HT1080 (cell line): Measurements from ENCODE around the gene LAMB2. TPM values are rescaled to one million over a fixed set of nuclear protein-coding genes. Genes with fewer than 3 reads are reported as not detected.

Experiments
- DNase-seq: peaks from one replicate; pipeline ENCODE4 v3.0.0-alpha.2; 2015; ENCODE audit warnings: low read depth
- total RNA-seq: library from RNA; depleted of rRNA; stranded (reverse); fragments of >200 nt; shearing (Covaris generic); gene quantifications from 2 replicates; pipeline ENCODE4 v1.2.3, GENCODE V29; 2014

LAMB2 gene
- total RNA-seq, 1 experiment from 2014 or later, result 96.4 TPM

DNA sequence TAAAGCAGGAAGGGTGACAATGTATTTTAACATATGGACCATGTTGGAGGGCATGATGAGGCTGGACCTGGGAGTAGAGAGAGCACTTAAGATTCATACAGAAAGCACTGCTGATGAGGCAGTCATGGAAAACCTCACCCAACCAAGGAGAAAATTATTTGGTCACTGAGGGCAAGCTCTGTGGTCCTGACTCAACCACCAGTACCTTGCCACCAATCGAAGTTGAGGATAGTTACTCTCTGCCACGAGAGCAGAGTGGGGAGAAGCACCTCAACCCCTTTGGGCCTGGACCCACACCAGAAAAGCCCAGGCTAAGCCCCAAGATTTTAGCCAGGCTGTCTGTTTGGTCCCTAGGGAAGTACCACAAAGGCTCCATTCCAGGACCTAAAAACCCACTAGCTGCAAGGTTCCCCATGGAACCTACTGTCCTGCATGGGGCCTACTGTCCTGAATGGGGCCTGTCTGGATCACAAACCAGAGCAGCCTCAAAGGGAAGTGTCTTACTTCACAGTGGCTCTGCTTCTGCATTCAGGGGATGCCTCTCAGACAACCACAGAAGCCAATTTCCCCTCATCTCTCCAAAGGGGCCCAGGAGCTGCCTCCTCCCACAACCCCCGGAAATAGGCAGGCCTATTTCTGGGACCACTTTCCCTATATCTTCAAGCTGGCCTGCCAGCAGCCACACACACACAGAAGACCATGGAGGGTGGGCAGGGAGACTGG is 29.1 kb upstream of the LAMB2 start:
- DNase-seq, result no peak

GRCh38 chr3:49161197-49161596 is 28.3 kb upstream of the LAMB2 start:
- no peak for DNase-seq

- DNase-seq, result no peak
These were observed 25.9 kb upstream of the LAMB2 start for GRCh38 chr3:49158792-49159191.

GRCh38 chr3:49158103-49158709 is 25.4 kb upstream of the LAMB2 start:
- DNase-seq, result peak; percentile 25

- no peak for DNase-seq
These were observed 24.4 kb upstream of the LAMB2 start for GRCh38 chr3:49157289-49157688.

GRCh38 chr3:49153349-49153912 is 20.6 kb upstream of the LAMB2 start:
- DNase-seq, result no peak

- no peak for DNase-seq
These were observed 18.8 kb upstream of the LAMB2 start for GRCh38 chr3:49151610-49152009.

GRCh38 chr3:49148159-49148558 is 15.3 kb upstream of the LAMB2 start:
- no peak for DNase-seq

GRCh38 chr3:49140080-49140479 is 7.2 kb upstream of the LAMB2 start:
- no peak for DNase-seq

- no peak for DNase-seq
These were observed 2.6 kb upstream of the LAMB2 start for GRCh38 chr3:49135499-49135898.

- DNase-seq, result no peak
These were observed 1.8 kb upstream of the LAMB2 start for GRCh38 chr3:49134471-49135265.

DNA sequence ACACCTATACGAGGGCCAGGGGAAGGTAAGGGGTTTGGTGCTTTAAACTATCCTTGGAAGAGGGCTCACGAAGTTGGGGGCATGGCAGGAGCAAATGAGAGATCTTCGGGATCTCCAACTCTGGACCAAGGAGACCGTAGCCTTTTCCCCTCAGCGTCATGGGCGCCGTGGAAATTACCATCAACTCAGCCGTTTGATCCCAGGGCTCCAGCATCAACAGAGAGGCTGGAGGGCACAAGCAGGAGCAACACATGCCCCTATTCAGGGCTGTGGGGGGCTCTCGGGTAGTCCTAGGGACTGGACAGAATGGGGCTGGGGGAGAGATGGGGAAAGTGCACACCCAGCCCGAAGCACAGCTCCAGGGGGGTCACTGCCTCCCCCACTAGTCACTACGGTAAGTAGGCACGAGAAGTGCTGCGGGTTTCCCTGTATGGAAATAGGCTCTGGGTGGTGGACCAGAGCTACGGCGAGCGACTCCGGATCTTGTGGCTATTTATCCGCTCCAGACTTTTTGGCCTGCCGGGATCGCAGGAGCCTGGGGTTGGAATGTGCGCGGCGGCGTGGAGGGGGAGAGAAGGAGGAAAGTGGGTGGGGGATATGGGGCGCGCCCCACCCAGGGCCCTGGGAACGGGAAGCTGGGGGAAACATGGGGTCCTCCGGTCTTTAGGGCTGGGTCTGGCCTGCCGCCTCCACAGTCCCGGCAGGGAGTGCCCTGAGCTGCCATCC is 539 bp upstream of the LAMB2 start:
- DNase-seq, result peak; percentile 89

- DNase-seq, result no peak
These were observed 795 bp downstream of the LAMB2 start for GRCh38 chr3:49132073-49132436.

GRCh38 chr3:49131576-49131975 is 1.3 kb downstream of the LAMB2 start:
- no peak for DNase-seq

GRCh38 chr3:49131040-49131439 is 1.8 kb downstream of the LAMB2 start:
- no peak for DNase-seq

GRCh38 chr3:49124991-49125670 is 7.7 kb downstream of the LAMB2 start:
- DNase-seq, result no peak

DNA sequence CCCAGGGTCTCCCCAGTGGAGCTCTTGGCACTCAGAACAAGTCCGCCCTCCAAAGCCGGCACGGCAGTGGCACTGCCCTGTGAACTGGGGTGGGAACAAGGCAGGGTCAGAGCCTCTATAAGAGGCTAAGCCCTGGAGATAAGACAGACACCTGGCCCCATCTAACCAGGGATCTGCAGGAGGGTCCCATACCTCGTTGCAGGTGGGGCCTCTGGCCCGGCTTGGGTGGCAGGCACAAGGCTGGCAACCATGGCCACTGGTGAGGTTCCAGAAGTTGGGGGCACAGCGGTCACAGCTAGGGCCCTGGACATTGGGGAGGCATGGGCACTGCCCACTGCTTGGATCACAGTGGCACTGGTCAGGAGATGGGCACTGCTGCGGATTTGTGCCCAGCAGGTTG is 8.6 kb downstream of the LAMB2 start:
- no peak for DNase-seq

DNA sequence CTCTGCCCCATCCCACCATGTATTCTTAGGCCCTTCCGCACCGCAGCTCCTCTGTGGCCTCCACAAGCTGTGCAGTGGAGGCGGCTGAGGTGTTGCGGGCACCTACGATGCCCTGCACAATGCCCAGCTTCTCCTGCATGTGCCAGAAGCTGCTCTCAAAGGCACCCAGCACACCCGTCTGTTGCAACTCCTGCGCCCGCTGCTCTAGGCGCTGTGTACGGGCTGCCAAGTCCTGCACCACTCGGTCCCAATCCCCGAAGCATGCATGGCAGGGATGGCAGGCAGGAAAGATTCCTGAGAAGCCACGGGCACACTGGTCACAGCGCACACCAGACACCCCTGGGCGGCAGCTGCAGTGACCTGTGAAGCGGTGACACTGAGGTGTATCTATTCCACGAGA is 9.2 kb downstream of the LAMB2 start:
- no peak for DNase-seq

GRCh38 chr3:49122886-49123545 is 9.8 kb downstream of the LAMB2 start:
- DNase-seq, result no peak

DNA sequence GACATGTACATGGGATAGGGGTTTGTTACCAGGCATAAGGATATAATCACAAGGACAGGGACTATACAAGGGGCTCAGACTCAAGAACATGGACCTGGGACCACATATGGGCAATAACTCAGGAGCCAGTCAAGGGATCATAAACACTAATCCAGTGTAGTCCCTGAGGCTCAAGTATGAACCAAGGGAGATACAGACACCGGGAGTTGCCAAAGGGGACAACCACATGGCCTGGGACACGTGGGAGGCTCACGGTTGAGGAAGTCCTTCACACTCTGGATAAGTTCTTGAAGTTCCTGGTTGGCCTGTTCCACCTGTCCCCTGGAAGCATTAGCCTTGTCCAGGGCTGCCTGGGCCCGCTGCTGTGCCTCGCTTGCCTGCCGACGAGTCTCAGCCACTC is 10.4 kb downstream of the LAMB2 start:
- DNase-seq, result no peak
